HG03196 (cell line): ENCODE data around the gene NUAK2.

Experiments used
- ATAC-seq: cut with Tn5 transposase; IDR thresholded peaks from one replicate; pipeline ENCODE4 v1.9.1; 2021; ENCODE audit not compliant: unreplicated experiment

Gene NUAK2

GRCh38 chr1:205258719-205259118 lies 62.8 kb downstream of the NUAK2 start:
- no peak for ATAC-seq

GRCh38 chr1:205258261-205258691 lies 63.3 kb downstream of the NUAK2 start:
- ATAC-seq, result no peak

- no peak for ATAC-seq
These were observed 63.8 kb downstream of the NUAK2 start for GRCh38 chr1:205257735-205258134.

GRCh38 chr1:205256951-205257625 lies 64.5 kb downstream of the NUAK2 start:
- ATAC-seq, result no peak

GRCh38 chr1:205255941-205256780 lies 65.4 kb downstream of the NUAK2 start:
- ATAC-seq, result no peak
